Effector CD8-positive, alpha-beta T cell (primary cell): ENCODE measurements around the gene PRMT5.
"Not testable (repeated sequence)": the region's sequence is repeated elsewhere in the genome, so short reads cannot be mapped to it uniquely, and the experiment has no call there.

Experiments used
- DNase-seq: peaks from one replicate; lab custom pipeline; 2025; lab: John Stamatoyannopoulos, UW

PRMT5 gene

DNA sequence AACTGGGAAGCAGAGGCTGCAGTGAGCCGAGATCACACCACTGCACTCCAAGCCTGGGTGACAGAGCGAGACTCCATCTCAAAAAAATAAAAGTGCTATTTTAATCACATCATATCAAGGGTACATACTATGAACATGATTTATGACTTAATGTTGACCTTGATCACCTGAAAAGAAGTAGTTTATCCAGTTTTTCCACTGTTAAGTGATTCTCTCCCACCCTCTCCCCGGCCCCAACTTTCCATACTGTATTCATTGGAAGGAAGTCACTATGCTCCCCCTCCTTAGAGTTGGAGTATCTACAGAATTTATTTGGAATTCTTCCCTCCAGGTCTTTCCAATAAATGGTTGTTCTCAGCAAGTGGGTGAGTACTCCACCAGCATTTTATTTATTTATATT is 3.0 kb upstream of the PRMT5 start:
- no peak for DNase-seq

DNA sequence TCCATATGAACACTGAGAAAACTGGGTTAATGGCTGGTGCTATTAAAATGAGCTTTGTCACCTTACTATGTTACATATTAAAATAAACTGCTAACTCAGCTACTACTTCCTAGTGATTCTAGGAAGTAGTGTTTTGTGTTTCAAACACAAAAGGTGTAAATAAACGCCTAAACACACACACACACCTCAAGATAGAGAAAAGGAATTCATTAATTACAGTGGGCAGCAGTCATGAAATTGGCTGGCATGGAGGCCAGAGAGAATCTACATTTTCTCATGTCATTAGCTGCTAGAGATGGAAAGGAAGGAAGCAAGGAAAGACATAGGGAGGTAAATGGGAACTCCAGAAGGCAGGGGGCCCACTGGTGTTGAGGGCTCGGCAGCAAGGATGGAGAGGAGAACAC is 787 bp upstream of the PRMT5 start:
- no peak for DNase-seq

DNA sequence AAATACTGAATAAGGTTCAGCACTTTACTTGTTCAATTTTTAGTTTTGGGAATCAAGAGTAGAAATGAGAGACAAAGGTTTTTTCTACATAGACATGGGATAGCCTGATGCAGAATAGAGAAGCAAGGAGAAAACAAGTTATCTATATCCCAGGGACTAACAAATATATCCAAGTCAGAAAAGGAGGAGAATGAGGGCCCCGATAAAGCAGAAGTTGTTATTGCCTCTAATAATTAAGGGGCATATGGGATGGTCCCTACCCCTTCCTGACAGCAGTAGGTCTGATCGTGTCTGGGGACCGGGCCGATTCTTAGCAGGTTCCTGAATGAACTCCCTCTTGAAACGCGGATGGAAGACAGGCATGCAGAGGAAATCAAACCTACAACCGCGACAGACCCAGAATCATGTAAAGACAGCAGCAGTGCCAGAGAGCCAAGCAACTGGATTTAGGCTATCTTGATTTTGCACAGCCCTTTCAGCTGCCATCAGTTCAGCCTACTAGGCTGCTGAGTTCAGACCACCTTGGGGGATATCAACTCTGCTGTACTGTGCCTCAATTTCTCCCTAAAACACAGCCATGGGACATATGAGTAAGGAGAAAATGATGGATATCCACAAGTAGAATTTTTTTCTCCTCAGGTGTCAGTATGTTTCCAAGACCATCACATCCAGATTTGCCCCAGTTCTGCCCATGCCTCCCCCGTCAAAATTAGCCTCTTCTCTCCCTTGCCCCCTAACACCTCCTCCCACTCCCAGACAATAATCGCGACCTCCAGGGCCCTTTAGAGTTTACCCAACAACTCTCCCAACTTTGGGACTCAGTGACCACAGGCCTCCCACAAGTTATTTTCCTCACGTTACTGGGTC is 706 bp downstream of the PRMT5 start:
- no peak for DNase-seq

DNA sequence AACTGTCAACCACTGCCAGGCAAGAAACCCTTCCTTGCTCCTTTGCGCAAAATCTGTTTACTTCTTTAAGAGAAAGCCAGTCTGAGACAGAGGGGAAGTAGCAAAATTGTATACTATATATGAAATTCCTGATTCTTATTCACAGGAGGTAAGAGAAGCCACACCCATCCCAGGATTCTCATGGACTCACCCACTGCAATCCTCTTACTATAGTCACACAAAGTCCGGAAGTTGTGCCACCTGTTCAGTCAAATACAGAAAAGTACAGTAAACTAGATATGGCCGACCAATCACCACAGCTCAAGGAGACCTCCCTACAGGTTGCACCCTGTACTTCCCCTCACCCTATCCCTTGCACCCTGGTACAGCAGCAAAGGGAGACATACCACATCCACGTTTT is 2.9 kb downstream of the PRMT5 start:
- DNase-seq: no peak

DNA sequence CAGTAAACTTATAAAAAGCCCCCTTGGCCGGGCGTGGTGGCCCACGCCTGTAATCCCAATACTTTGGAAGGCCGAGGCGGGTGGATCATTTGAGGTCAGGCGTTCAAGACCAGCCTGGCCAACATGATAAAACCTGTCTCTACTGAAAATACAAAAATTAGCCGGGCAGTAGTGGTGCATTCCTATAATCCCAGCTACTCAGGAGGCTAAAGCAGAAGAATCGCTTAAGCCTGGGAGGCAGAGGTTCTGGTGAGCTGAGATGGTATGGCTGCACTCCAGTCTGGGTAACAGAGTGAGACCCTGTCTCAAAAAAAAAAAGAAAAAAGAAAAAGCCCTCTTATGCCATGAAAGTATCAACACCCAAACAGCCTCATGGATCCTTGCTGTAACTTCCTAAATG is 3.7 kb downstream of the PRMT5 start:
- no peak for DNase-seq

DNA sequence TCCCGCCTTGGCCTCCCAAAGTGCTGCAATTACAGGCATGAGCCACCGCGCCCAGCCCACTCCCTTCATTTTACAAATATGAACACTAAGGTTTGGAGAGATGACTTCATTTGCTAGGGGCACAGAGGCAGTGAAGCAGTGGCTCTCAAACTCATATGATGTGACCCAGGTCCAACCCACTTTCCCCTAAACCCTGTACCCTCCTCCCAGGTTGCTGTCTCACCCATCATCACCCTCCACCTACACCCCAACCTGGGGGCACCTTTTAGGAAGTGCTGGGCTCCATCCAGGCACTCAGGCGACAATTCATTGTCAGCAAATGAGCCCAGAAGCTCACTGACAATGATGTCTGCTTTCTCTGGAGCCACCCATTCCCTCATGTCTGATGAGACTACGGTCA is 5.4 kb downstream of the PRMT5 start:
- no peak for DNase-seq

DNA sequence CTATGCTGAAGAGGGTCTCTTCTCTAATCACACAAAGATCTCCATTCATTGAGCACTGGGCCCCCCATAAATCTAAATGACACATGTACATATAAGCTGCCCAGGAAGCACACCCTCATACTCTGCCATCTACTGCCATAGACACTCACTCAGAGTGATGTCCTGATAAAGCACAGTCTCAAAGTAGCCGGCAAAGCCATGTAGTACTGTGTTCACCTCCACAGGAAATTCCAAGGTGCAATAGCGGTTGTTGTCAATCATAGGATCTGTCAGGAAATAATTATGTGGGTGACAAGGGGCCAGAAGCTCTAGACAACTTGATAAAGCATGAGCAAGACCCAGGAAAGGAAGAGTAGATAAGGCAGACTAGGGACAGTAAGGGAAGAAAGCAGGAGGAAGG is 6.9 kb downstream of the PRMT5 start:
- no peak for DNase-seq

DNA sequence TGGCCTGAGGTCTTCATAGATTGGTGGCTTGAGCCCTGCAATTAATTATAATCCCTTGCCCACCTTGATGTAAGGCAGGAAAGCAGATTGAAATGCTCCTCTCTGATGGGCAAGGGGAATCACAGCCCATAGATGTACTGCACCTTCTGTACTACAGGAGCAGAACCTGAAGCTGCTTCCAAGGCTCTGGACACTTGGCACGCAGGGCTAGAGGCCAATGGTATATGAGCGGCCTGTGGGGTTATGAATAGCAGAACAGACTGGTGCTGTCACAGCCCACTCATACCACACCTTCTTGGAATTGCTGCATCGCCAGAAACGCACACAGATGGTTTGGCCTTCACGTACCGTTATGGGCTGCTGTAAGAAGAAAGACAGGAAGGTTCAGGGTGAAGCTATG is 8.5 kb downstream of the PRMT5 start:
- no peak for DNase-seq

DNA sequence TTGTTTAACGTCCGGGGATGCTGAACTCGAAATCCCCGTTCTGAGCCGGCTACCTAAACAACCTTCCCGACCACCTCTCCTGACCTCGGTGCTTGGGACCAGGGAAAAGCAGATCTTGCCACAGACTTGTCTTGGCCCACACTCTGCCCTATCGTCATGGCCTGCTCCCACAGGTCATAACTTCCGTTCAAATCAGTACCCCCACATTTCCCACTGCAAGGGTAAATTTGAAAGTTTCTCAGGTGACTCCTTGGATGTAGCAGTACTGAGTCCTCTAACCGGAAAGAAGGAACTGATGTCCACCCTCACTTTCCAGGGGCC is 9.6 kb downstream of the PRMT5 start:
- DNase-seq: no peak

DNA sequence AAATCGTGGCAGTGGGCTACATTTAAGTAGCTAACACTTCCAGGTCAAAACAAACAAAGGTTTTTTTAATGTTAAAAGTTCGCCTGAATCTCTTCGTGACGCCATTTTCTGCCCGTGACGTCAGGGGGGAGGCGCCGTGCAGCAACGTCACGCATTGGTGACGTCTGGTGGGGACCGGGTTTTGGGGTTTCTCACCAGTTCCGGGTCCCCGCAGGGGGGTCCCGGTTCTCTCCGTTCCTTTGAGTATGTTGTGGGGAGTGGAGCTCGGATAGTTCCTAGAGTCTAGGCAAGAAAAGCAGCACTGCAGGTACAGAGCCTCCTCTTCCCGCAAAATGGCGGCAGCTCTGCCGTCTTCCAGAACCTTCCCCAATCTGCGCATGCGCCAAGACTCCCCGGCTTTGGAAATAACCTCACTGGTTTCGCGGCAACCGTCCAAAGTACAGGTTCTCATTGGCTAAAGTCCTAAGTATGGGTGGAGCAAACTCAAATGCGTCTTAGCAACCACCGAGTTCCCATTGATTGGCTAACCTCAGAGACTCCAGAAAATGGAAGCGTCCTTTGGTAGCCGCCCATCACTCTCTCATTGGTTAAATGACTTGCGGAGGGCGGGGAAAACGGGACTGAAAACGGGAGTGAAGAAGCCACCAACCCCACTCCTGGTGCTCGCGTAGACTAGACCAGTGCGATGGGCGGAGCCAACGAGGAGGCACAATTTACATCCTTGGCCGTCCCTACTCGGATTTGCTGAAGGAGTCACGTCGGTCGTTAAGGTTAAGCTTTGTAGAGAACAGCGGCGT is 10.2 kb downstream of the PRMT5 start, which contains the start of gene RBM23:
RBM23 (minus strand) TSS at position 346 of the 797 bp plus-strand sequence.
- peak; percentile 100 for DNase-seq

DNA sequence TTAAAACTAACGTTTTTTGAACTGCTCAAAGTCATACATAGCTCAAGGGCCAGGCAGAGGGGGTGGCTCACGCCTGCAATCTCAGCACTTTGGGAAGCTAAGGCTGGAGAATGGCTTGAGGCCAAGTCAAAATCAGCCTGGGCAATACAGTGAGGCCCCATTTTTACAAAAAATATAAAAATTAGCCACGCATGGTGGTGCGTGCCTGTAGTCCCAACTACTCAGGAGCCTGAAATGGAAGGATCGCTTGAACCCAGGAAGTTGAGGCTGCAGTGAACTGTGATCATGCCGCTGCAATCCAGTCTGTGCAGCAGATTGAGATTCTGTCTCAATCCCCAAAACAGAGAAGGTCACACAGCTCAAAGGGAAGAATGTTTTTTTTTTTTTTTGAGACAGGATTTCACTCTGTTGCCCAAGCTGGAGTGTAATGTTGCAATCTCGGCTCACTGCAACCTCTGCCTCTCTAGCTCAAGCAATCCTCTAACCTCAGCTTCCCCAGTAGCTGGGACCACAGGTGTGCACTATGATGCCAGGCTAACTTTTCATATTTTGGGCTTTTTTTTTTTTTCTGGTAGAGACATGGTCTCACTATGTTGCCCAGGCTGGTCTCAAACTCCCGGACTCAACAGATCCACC is 13.2 kb downstream of the PRMT5 start:
- no peak for DNase-seq

DNA sequence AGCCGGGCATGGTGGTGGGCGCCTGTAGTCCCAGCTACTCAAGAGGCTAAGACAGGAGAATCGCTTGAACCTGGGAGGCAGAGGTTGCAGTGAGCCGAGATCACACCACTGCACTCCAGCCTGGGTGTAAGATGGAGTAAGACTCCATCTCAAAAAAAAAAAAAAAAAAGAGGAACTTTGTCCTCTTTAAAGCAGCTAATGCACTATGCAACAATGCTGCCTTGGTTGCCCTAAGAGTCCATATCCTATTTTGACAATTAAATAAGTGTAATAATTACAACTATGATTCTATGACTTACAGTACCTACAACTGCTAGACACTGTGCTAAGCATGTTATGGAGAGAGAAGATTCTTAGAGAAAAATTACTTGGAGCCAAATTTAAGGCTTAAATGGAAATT is 14.3 kb downstream of the PRMT5 start:
- DNase-seq: not testable (repeated sequence)

DNA sequence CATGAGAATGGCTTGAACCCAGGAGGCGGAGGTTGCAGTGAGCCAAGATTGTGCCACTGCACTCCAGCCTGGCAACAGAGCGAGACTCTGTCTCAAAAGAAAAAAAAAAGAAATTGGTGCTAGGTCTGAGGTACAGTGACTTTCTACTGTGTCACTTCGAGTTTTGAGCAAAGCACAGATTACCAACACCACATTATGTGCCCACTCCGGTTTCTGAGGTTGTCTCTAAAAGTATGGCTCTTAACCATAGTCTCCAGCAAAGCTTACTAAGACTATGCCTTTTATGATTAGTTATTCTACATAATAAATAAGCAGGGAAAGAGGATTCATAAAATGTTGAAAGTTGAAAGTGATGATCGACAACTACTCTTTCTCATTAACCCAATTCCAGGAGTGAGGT is 18.3 kb downstream of the PRMT5 start:
- DNase-seq: no peak

DNA sequence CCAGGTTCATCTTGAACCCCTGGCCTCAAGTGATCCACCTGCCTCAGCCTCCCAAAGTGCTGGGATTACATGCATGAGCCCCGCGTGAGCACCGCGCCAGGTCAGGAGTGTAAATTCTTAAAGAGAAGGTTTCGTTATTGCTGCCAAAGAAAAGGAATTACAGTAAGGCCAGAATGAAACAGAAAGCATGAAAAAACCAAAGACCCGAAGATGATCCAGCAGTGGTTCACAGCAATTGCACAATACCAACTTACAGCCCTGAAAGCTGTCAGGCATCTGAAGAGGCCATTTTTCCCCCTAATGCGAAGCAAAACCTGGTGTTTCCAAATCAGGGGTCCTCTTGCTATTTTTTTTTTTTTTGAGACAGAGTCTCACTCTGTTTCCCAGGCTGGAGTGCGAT is 20.6 kb downstream of the PRMT5 start:
- DNase-seq: no peak

DNA sequence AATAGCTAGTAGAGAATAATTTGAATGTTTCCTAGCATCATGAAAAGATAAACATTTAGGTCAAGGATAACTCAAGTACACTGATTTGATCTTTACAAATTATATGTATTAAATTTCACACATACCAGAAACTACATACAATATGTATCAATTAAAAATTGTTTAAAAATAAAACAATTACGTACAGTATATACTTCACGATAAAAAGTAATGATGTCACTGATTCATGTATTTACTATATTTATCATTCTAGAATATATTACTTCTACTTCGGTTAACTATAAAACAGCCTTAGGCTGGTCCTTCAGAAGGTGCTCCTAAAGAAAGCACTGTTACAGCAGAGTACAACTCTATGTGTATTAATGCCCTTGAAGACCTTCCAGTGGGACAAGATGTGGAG is 21.7 kb downstream of the PRMT5 start:
- DNase-seq: no peak

DNA sequence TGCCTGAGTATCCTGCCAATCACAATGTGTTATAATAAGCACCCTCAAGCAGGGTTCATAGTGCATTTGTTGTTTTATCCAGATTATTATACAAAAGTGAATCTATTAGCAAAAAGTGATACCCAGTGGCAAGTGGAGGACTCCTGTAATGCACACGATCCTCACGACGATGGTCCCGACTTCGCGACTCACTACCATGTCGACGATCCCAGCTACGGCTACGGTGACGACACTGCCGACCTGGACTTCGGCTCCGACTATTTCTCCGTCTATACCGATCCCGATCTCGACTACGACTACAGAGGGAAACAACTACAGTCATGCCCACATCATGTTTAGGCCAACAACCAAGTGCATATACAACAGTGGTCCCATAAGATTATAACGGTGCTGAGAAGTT is 23.1 kb downstream of the PRMT5 start:
- DNase-seq: no peak

DNA sequence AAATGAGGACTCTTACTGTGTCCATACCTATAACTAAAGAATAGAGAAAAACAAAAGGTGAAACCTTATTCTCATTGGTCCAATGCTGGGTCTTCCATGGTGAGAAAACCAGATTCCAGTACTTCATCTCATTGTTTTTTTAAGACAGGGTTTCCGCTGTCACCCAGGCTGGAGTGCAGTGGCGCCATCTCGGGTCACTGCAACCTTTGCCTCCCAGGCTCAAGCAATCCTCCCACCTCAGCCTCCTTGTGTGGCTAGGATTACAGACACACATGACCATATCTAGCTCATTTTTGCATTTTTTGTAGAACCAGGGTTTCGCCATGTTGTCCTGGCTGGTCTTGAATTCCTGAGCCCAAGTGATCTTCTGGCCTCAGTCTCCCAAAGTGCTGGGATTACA is 23.5 kb downstream of the PRMT5 start:
- no peak for DNase-seq

DNA sequence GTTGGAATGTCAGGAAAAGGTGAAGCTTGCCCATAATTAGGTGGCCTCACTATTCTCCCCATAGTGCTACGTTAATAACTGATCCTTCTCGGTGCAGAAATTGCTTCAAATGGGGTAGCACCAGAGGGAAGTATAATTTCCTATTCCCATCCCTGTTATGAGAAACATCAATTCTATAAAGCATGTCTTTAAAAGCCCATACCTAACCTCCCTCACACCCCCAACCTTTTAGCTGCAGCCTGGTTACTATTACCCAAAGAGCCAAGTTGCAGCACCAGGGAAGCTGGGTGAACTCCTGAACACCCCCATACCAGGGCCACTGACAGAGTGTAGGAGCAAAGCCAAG is 25.5 kb downstream of the PRMT5 start:
- no peak for DNase-seq

DNA sequence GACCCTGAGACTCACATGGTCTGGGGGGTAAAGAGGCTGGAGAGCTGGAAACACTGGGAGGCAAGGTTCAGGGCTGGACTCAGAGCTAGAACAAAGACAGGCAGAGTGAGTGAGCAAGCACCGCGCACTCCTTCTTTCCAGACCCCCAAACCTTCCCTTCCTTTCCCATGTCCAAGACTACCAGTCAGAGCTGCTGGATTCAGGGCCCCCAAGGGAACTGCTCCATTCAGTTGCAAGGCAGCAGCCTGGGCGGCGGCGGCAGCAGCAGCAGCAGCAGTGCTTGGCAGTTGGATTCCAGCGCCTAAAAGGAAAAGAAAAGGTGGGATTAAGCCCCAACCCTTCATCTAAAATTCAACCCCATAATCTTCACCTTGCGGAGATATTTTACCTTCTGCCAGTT is 27.4 kb downstream of the PRMT5 start:
- DNase-seq: no peak

DNA sequence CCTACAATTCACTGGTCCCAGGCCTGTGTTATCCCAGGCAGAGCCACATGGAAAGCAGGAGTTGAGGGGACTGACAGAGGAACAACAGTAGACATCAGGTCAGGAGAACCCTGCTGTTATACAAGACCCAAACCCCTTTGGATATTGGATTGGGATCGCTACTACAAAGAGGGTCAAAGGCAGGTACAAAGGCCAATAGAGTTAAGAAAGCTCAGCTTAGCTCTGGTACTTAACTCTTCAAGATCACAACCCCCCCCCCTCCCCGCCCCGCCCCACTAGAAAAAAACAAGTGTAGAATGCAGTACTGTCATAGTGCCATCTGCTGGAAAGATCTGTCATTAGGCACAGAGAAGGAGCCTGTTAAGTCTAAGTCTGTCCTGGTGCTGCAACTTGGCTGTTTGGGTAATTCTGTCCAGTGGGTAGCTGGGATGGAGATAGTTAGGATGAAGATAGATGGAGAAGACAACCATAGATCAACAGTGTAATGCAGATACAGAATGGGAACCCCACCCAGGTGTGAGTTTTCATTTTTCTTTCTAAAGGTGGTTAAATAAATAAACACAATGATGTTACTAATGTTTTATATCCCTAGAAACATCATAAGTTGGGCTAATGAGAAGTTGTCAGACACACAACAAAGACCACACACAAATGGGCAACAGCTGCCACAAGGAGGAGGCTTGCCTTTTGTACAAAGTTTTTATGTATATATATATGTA is 28.9 kb downstream of the PRMT5 start:
- DNase-seq: peak; percentile 27

DNA sequence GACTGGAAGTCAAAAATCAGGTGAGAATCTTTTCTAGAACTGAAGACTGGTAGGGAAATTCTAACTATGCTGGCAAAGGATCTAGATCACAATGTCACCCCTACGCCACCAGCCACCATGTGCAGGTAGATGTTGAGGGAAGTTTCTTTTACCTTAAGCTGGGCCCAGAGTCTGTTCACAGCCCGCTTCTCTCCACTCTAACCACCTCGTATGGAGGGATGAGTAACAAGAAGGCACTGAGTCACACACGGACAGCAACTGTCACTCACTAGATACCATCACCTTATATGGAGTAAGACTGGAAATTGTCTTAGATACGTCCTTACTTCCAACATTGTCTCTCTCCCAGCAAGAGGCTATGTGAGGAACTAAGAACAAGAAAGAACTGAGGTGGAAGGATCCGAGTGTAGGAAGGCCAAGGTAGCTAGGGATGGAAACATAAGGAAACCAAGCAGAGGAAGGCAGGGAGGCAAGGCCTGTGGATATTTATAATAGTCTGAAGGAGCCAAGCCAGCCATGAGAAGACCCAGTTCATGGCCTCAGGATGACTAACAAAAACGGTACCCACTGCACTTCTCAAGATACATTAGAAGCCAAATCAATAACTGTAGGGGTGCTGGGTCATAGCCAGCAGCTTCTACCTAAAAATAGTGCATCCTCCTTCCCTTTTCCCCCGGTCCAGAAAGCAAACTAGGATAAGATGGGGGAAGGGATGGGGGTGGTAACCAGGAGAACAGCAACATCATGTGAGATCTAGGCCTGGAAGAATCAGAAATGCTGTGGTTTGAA is 30.7 kb downstream of the PRMT5 start:
- DNase-seq: no peak

DNA sequence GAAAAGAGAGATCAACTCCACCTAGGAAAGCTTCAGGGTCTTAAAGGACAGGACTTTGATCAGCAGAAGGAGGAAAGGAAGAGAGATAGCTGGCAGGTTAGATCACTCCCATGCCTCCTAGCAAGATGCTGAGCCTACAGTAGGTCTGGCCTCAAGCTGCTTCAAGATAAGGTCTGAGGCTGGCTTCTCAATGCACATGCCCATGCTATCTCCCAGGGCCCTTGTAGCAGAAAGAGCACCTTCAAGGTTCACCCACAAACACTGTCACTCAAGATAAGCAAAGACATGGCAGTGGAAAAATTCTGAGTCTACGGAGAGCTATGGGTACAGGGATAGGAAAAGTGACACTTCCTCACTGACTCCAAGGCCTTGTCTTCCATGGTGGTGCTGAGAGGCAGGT is 31.8 kb downstream of the PRMT5 start:
- DNase-seq: no peak
